HG03060 (cell line): ENCODE data around the gene SP100.
A peak's percentile ranks its signal among the peaks of the same experiment; 100 is the strongest.
"Not testable (repeated sequence)": the region's sequence is repeated elsewhere in the genome, so short reads cannot be mapped to it uniquely, and the experiment has no call there.

Experiments used
- ATAC-seq: cut with Tn5 transposase; IDR thresholded peaks from one replicate; pipeline ENCODE4 v1.9.1; 2021; ENCODE audit warnings: low read depth, moderate number of reproducible peaks; ENCODE audit not compliant: unreplicated experiment

SP100 gene

DNA sequence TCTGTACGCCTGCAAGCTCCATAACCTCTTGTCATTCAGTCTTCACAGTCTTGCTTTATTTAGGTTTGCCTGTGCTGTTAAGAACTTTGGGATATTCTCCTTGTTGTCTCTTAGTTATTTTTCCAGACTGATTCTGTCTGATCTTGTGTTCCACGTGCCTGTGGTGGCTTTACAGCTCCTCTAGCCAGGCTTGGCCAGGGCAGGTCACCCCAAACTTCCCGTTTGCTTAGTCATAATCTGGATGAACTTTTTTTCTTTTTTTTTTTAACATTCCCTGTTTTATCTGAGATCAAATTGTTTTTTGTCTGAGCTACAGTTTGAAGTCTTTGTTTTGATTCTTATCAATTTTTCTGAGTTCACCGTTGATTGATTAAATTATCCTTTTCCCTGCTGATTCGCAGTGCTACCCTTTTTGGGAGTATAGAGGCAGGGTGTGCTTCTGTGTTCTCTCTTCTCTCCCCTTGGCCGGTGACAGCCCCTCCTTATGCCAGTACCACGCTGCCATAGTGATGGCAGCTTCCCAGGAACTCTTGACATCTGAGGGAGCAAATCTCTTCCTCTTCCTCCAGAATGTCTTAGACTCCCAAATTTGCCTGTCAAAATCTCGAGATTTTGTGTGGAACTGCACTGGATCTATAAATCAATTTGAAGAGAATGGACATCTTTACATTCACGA is 2.5 kb downstream of the SP100 start:
- no peak for ATAC-seq

DNA sequence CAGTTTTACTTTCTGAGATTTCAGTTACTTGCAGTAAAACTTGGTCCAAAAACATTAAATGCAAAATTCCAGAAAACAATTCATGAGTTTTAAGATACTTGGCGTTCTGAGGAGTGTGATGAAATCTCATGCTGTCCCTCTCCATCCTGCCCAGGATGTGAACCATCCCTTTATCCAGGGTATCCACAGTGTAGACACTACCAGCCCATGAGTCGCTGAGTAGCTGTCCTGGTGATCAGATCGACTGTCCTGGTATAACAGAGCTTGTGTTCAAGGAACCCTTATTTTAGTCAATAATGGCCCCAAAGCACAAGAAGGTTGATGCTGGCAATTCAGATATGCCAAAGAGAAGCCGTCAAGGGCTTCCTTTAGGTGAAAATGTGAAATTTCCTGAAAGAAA is 3.2 kb downstream of the SP100 start:
- no peak for ATAC-seq

DNA sequence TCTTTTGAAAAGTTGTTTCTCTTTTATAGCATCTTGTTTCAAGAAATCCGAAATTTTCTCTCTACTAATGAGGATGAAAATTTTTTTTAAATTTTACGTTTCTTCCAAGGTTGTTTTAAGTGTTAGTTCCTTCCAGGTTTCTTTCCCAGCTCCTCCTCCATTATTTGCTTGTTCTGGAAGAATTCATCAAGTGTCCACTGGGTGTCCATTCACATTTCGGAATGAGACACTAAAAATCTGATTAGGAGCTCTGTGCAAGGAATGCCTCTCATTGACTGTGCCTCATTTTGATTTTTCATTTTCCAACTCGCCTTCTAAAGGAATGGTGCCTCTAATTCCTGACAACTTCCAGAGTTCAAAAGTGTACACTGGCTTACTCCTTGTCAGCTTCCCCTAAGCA is 6.1 kb downstream of the SP100 start:
- no peak for ATAC-seq

DNA sequence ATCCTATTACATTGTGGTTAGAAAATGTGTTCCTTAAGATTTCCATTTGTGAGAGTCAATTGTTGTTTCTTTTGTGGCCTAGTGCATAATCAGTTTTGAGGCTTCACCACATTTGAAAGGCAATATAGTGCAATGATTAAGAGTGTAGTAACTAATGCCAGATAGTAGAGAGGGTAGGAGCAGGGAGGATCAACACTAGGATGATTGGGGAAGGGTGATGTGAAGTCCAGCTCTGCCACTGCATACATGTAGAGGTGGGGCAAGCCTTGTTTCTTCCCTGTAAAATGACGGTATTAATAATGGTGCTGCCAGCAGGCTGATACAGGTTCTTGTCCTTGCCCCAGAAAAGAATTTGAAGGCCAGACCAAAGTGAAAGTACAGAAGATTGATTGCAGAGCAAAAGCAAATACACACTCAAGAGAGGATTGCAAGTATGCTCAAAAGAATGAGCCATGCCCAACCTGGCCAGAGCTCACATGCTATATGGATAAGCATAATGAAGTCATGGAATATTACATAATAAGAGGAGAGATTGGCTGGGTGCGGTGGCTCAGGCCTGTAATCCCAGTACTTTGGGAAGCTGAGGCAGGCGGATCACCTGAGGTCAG is 8.0 kb downstream of the SP100 start:
- ATAC-seq, result no peak

DNA sequence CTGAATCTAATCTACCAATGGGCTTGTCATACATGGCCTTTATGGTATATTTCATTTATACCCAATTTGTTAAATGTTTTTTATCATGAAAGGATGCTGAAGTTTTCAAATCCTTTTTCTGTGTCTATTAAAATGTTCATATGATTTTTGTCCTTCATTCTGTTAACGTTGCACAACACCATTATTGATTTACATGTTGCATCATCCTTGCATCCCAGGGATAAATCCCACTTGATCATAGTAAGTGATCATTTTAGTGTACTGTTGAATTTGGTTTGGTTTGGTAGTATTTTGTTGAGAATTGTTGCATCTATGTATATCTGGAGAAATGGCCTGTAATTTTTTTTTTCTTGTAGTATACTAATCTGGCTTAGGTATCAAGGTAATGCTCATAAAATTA is 9.4 kb downstream of the SP100 start:
- no peak for ATAC-seq

DNA sequence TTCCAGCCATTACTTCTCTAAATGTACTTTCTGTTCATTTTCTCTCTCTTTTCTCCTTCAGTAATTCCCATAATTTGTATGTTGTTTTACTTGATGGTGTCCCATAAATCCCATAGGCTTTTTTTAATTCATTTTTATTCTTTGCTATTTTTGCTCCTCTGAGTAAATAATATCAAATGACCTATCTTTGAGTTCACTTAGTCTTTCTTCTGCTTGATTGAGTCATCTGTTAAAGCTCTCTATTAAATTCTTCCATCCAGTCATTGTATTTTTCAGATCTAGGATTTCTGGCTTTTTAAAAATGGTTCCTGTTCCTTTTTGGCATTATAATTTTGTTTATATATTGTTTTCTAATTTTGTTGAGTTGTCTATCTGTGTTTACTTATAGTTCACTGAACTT is 13.5 kb downstream of the SP100 start:
- no peak for ATAC-seq

DNA sequence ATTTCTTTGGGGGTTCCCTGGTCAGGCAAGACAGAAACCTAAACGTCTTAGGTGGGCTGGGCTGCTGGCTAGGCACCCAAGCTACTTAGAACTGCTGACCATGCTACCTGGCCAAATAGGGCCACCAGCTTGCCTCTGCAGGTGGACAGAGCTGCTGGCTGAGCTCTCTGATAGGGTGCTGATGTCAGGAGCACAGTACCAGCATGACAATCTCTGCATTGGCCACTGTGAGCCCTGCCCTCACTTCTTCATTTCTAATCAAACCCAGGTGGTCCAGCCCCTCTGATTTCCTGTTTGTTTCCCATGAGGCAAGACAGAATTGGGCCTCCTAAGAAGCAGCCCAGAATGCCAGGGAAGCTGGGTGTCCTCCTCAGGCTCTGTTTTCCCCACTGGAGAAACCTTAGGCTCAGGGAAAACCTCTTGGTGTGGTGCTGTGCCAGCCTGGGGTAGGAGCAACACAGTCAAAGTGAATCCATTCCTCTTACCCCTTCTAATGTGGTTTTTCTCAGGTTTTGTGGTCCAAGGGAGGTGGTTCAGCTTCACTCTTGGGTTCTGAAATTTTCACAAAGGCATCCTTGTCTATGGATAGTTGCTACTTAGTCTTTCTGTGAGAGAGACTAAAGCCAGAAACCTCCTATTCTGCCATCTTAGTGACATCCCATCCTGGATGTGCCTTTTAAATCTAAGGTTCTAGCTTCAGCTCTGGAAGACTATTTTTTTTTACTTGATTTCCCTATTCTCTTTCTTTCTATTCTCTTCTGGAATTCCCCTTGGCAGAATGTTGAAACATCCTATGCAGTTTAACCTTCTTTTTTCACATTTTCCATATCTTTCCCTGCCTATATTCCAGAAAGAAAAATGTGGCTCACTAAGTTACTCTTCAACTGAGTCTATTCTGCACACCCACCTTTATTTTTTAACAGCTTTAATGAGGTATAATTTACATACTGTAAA is 15.2 kb downstream of the SP100 start:
- ATAC-seq, result no peak

DNA sequence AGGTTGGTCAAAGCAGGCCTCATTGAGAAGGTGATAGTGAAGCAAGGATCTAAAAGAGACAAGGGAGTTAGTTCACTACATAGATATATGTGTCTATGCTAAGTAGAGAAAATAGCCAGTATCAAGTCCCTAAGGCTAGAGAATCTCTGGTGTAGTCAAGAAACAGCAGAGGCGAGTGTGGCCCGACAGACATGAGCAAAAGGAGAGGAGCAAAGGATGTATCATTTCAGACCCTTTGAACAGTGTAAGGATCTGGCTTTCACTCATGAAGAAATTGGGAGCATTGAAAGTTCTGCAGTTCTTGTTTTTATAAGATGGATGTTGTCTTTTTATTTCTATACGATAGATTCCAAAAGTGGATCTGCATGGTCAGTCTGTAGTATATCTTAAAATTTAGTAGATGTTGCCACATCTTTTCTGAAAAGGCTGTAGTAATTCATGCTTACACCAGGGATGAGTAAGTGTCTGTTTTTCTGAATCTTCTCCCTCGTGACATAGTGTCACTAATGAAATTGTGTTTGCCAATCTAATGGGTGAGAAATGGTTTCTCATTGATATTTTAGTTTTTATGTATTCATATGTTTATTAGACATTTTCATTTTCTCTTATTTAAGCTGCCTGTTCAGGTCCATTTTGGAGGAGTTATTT is 18.8 kb downstream of the SP100 start:
- ATAC-seq, result no peak

DNA sequence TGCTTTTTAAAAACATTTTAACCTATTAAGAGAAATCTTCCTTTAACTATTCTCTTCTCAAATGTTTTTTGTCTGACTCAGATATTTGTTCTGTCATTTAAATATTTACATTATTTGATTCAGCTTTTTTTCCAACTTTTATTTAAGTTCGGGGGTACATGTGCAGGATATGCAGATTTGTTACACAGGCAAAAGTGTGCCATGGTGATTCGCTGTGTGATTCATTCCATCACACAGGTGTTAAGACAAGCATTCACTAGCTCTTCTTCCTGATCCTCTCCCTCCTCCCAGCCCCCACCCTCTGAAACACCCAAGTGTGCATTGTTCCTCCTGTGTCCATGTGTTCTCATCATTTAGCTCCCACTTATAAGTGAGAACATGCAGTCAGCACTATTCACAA is 19.4 kb downstream of the SP100 start:
- no peak for ATAC-seq

DNA sequence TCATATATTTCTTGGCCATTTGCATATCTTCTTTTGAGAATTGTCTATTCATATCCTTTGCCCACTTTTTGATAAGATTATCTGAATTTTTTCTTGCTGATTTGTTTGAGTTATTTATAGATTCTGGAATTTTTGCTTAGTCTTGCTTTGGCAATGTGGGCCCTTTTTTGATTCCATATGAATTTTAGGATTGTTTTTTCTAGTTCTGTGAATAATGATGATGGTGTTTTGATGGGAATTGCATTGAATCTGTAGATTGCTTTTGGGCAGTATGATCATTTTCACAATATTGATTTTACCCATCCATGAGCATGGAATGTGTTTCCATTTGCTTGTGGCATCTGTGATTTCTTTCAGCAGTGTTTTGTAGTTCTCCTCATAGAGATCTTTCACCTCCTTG is 23.1 kb downstream of the SP100 start:
- not testable (repeated sequence) for ATAC-seq

DNA sequence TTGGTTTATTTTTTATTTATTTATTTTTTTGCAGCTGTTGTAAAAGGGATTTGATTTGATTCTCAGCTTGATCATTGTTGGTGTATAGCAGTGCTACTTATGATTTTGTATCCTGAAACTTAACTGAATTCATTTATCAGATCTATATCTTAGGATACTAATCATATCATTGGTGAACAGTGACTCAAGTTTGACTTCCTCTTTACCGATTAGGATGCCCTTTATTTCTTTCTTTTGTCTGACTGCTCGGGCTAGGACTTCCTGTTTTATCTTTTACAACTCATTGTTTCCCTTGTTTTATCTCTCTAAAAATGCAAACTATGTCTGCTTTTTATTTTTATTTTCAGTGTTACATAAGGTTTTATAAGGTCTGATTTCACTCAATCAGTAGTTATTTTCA is 23.6 kb downstream of the SP100 start:
- no peak for ATAC-seq

DNA sequence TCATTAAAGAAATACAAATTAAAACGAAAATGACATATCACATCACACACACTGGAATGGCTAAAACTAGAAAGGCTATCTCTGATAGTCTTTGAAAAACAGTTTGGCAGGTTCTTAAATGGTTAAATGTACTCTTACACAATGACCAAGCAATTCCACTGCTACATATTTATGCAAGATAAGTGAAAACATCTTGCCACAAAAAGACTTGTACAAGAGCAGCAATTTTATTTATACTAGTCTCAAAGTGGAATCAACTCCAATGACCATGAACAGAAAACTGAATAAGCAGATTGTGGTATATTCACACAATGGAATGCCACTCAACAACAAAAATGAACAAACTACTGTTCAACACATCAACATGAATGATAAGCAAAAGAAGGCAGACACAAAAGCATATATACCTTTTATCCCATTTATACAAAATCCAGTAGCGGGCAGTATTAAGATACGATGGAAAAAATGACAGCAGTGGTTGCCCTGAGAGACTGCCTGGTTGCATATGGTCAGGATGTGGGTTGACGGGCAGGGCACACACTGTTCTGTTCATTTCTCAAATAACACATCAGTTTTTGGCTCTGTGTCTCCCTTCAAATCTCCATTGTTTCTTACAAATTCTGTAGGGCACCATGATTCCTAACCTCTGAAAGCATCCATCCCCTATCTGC is 25.4 kb downstream of the SP100 start:
- ATAC-seq, result no peak

DNA sequence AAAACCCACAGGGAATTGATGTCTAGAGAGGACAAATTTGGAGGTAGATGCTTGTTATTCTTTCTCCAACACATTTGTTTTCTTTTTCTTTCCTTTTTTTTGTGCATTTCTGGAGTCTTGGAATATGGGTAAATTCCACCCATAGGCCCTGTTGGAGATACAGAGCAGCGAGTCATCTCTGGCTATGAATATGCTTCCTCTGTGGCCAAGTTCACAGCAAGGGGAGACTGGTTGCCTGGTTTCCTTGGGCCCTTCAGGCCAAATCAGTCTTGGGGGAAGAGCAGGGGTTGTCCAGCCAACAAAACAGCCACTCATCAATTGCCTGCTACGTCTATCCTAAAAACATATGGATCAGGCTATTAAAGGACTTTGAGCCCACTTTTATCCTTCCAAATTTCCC is 27.5 kb downstream of the SP100 start:
- no peak for ATAC-seq

DNA sequence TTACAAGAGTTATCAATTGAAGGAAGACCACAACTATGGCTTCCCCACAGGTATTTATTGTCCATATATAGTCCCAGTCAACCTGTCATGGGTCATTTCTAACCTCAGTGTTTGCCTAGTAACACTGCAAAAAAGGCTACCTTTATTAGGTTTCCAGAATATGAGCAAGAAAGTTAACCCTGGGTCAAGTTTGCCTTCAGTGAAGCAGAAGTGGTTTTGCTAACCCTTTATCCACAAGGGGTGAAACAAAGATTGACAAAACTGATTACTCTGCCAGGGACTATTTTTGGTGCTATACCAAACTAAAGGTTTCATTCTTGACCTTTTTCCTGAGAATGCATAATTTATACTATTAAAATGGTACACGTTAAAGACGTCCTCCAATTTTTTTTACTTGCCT is 28.8 kb downstream of the SP100 start:
- ATAC-seq, result no peak

DNA sequence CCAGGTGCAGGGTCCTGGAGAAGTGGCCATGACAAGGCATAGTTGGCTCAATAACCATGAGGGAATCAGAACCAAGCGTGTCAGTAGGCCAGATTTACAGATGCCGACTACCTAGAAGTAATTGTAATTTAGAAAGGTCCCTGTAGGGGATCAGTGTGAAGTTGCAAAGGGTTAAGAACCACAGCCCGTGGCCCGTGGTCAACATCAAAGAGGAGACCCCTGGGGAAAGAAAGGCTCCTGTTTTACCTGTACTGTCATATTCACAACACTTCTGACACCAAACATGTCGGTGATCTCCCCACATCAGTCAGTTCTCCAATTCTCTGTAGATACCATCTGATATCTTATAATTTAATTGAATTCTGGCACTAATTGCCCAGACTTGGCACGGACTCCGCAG is 31.0 kb downstream of the SP100 start:
- ATAC-seq, result no peak

DNA sequence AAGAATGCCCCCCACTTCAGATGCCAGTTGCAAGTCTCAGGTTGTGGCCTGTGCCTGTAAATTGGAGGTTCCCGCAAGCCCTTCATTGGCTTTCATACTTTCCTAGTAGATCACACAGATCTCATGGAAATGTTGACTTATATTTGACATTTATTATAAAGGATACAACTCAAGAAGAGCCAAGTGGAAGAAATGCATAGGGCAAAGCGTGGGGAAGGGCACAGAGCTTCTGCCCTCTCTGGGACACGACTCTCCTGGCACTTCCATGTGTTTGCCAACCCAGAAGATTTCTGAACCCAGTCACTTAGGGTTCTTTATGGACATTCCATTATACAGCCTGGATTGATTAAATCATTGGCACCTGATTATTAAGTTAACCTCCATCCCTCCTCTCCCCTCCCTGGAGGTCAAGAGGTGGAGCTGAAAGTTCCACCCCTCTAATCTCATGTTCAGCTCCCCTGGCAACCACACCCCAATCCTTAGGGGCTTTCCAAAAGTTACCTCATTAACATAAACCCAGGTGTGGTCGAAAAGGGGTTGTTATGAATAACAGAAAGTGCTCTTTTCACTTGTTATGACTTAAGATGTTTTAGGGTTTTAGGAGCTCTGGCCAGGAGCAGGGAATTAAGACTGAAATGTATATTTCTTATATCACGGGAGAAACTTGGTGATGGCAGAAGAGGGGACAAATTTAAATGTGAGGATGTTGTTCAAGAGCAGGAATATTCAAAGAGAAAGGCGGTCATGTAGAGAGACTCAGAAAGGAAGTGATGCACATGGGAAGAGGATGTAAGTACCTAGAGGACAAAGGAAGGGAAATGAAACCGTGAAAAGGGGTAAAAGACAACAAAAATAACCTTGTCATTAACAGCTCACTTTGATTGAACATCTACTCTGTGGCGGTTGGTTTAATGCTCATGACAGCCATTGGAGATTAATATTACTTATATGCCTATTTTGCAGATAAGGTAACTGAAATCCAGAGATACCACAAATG is 31.8 kb downstream of the SP100 start:
- ATAC-seq, result peak; percentile 58

DNA sequence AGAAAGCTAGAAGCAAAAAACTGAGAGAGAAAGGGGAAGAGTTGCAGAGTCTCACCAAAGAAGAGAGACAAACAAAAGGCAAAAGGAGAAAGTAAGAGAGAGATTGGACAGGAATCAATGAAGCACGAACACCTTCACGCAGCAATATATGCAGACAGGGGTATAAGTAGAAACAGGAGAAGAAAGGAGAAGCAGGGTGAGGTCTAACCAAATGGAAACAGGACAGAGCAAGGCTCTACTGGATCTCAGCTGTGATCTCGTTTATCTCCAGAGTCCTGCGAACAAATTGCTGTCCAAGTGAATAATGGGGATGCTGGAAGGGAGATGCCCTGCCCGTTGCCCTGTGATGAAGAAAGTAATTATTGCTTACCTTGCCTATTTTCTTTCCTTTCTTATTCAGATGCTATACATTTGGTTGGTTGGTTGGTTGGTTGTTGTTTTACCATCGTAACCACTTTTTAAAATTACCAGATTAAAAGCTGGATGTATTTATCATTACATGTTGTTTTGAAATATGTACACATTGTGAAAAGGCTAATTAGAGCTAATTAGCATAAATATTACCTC is 34.0 kb downstream of the SP100 start:
- no peak for ATAC-seq

DNA sequence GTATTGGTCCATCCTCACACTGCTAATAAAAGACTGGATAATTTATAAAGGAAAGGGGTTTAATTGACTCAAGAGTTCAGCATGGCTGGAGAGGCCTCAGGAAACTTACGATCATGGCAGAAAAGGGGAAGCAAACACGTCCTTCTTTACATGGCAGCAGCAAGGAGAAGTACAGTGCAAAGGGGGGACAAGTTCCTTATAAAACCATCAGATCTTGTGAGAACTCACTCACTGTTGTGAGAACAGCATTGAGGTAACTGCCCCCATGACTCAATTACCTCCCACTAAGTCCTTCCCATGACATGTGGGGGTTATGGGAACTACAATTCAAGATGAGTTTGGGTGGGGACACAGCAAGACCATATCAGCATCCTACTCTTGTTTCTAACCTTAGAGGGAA is 37.0 kb downstream of the SP100 start:
- no peak for ATAC-seq
